SJCRH30 (cell line): ENCODE measurements around the gene TMEM95. TPM values are rescaled to one million over a fixed set of nuclear protein-coding genes. Genes with fewer than 3 reads are reported as not detected.
"Not testable (repeated sequence)": the region's sequence is repeated elsewhere in the genome, so short reads cannot be mapped to it uniquely, and the experiment has no call there.

Experiments
- DNase-seq, 2 experiments: peaks; one replicate each; pipeline ENCODE4 v3.0.0-alpha.2; 2015 to 2020
- H3K27ac ChIP-seq: fragments of 250-450 bp; sonication (Bioruptor Pico); 2 replicates; pipeline ENCODE4 v1.5.1; 2020; ENCODE audit warnings: mild to moderate bottlenecking, moderate library complexity
- H3K27me3 ChIP-seq: fragments of 250-450 bp; sonication (Bioruptor Pico); 2 replicates; pipeline ENCODE4 v1.5.1; 2020; ENCODE audit warnings: mild to moderate bottlenecking, moderate library complexity
- H3K36me3 ChIP-seq: fragments of 250-450 bp; sonication (Bioruptor Pico); 2 replicates; pipeline ENCODE4 v1.5.1; 2020; ENCODE audit warnings: mild to moderate bottlenecking, moderate library complexity
- H3K4me1 ChIP-seq: fragments of 250-450 bp; sonication (Bioruptor Pico); 2 replicates; pipeline ENCODE4 v1.5.1; 2020; ENCODE audit warnings: mild to moderate bottlenecking, moderate library complexity
- H3K4me3 ChIP-seq: fragments of 250-450 bp; sonication (Bioruptor Pico); 2 replicates; pipeline ENCODE4 v1.5.1; 2020; ENCODE audit warnings: mild to moderate bottlenecking, moderate library complexity
- H3K9me3 ChIP-seq: fragments of 250-450 bp; sonication (Bioruptor Pico); replicated peaks from 2 replicates; pipeline ENCODE4 v1.5.1; 2020; ENCODE audit warnings: mild to moderate bottlenecking, moderate library complexity
- total RNA-seq: library from RNA; depleted of rRNA; stranded (reverse); fragments of >200 nt; shearing (Covaris generic); gene quantifications from 2 replicates; pipeline ENCODE4 v1.2.3, GENCODE V29; 2014

The TMEM95 gene
- total RNA-seq, 1 experiment from 2014 or later: not detected

- H3K4me3 ChIP-seq: no peak overlapping the region
- H3K36me3 ChIP-seq: no peaks in the 10 kb centered on the region
- no peak overlapping the region for H3K27ac ChIP-seq
- no peak for DNase-seq
- no peaks in the 10 kb centered on the region for H3K27me3 ChIP-seq
- H3K4me1 ChIP-seq: peaks cover 12% of the 10 kb centered on the region; the same call in 1 of the 2 replicates
- no peaks in the 10 kb centered on the region for H3K9me3 ChIP-seq
Measured at GRCh38 chr17:7348478-7349242, 6.3 kb upstream of the TMEM95 start.

GRCh38 chr17:7351665-7352502 lies 3.1 kb upstream of the TMEM95 start, which contains the start of gene KCTD11:
Gene KCTD11 (plus strand): TSS chr17:7352162.
- H3K9me3 ChIP-seq: no peaks in the 10 kb centered on the region
- peak within 1 kb of the TSS; percentile 62 for H3K4me3 ChIP-seq
- H3K27me3 ChIP-seq: no peaks in the 10 kb centered on the region
- peaks cover 12% of the 10 kb centered on the region; the same call in 1 of the 2 replicates for H3K4me1 ChIP-seq
- H3K27ac ChIP-seq: peak within 1 kb of the TSS; percentile 68
- DNase-seq: peak; percentile 80 to 81
- H3K36me3 ChIP-seq: no peaks in the 10 kb centered on the region

GRCh38 chr17:7352503-7352889 lies 2.5 kb upstream of the TMEM95 start:
- Histone ChIP-seq H3K9me3 (no peaks in the 10 kb centered on the region), H3K4me3 (peak overlapping the region; percentile 62), H3K27me3 (no peaks in the 10 kb centered on the region), H3K4me1 (peaks cover 12% of the 10 kb centered on the region; the same call in 1 of the 2 replicates), H3K27ac (peak overlapping the region; percentile 68; the same call in 1 of the 2 replicates), H3K36me3 (no peaks in the 10 kb centered on the region)
- DNase-seq: no peak

GRCh38 chr17:7352910-7353635 lies 1.9 kb upstream of the TMEM95 start:
- Histone ChIP-seq H3K36me3 (no peaks in the 10 kb centered on the region), H3K4me1 (peaks cover 12% of the 10 kb centered on the region; the same call in 1 of the 2 replicates), H3K27me3 (no peaks in the 10 kb centered on the region), H3K27ac (no peak overlapping the region), H3K9me3 (no peaks in the 10 kb centered on the region), H3K4me3 (peak overlapping the region; percentile 62; the same call in 1 of the 2 replicates)
- DNase-seq: no peak

GRCh38 chr17:7354262-7354843 lies 603 bp upstream of the TMEM95 start:
- no peak for DNase-seq
- Histone ChIP-seq H3K27ac (no peak overlapping the region), H3K36me3 (no peaks in the 10 kb centered on the region), H3K27me3 (no peaks in the 10 kb centered on the region), H3K4me3 (no peak overlapping the region), H3K9me3 (no peaks in the 10 kb centered on the region), H3K4me1 (peaks cover 12% of the 10 kb centered on the region; the same call in 1 of the 2 replicates)

GRCh38 chr17:7355573-7355972 lies 617 bp downstream of the TMEM95 start:
- no peak overlapping the region for H3K4me3 ChIP-seq
- H3K36me3 ChIP-seq: no peaks in the 10 kb centered on the region
- H3K4me1 ChIP-seq: peaks cover 6% of the 10 kb centered on the region; the same call in 1 of the 2 replicates
- no peaks in the 10 kb centered on the region for H3K27me3 ChIP-seq
- no peaks in the 10 kb centered on the region for H3K9me3 ChIP-seq
- no peak for DNase-seq
- H3K27ac ChIP-seq: no peak overlapping the region

- Histone ChIP-seq H3K27me3 (no peaks in the 10 kb centered on the region), H3K9me3 (no peaks in the 10 kb centered on the region), H3K36me3 (no peaks in the 10 kb centered on the region), H3K4me1 (peaks cover 6% of the 10 kb centered on the region; the same call in 1 of the 2 replicates), H3K27ac (no peak overlapping the region), H3K4me3 (no peak overlapping the region)
- peak; percentile 73 to 79 for DNase-seq
Measured at GRCh38 chr17:7356072-7356549, 1.2 kb downstream of the TMEM95 start.

GRCh38 chr17:7356756-7357155 lies 1.8 kb downstream of the TMEM95 start:
- Histone ChIP-seq H3K27me3 (no peaks in the 10 kb centered on the region), H3K27ac (no peak overlapping the region), H3K9me3 (no peaks in the 10 kb centered on the region), H3K4me1 (peaks cover 6% of the 10 kb centered on the region; the same call in 1 of the 2 replicates), H3K36me3 (no peaks in the 10 kb centered on the region), H3K4me3 (no peak overlapping the region)
- no peak for DNase-seq

GRCh38 chr17:7357381-7357780 lies 2.4 kb downstream of the TMEM95 start:
- no peak for DNase-seq
- H3K27me3 ChIP-seq: no peaks in the 10 kb centered on the region
- H3K4me3 ChIP-seq: no peak overlapping the region
- H3K36me3 ChIP-seq: no peaks in the 10 kb centered on the region
- peaks cover 6% of the 10 kb centered on the region; the same call in 1 of the 2 replicates for H3K4me1 ChIP-seq
- no peak overlapping the region for H3K27ac ChIP-seq
- H3K9me3 ChIP-seq: no peaks in the 10 kb centered on the region

- Histone ChIP-seq H3K27ac (no peak overlapping the region), H3K4me1 (no peaks in the 10 kb centered on the region), H3K27me3 (no peaks in the 10 kb centered on the region), H3K9me3 (no peaks in the 10 kb centered on the region), H3K36me3 (no peaks in the 10 kb centered on the region), H3K4me3 (no peak overlapping the region)
- DNase-seq: no peak
Measured at GRCh38 chr17:7361906-7362305, 7.0 kb downstream of the TMEM95 start.

GRCh38 chr17:7363311-7363710 lies 8.4 kb downstream of the TMEM95 start:
- Histone ChIP-seq H3K9me3 (no peaks in the 10 kb centered on the region), H3K4me1 (no peaks in the 10 kb centered on the region), H3K27ac (no peak overlapping the region), H3K36me3 (no peaks in the 10 kb centered on the region), H3K27me3 (no peaks in the 10 kb centered on the region), H3K4me3 (no peak overlapping the region)
- DNase-seq: no peak

GRCh38 chr17:7365963-7366362 lies 11.0 kb downstream of the TMEM95 start:
- not testable (repeated sequence) for H3K4me3 ChIP-seq, DNase-seq, H3K4me1 ChIP-seq, H3K27ac ChIP-seq, H3K9me3 ChIP-seq, H3K36me3 ChIP-seq, H3K27me3 ChIP-seq

GRCh38 chr17:7367083-7367482 lies 12.1 kb downstream of the TMEM95 start:
- H3K4me1 ChIP-seq: no peaks in the 10 kb centered on the region
- H3K27ac ChIP-seq: no peak overlapping the region
- H3K9me3 ChIP-seq: no peaks in the 10 kb centered on the region
- no peaks in the 10 kb centered on the region for H3K36me3 ChIP-seq
- H3K27me3 ChIP-seq: no peaks in the 10 kb centered on the region
- DNase-seq: no peak
- no peak overlapping the region for H3K4me3 ChIP-seq

GRCh38 chr17:7367918-7368598 lies 13.1 kb downstream of the TMEM95 start:
- no peaks in the 10 kb centered on the region for H3K27me3 ChIP-seq
- H3K4me3 ChIP-seq: no peak overlapping the region
- no peaks in the 10 kb centered on the region for H3K36me3 ChIP-seq
- no peak for DNase-seq
- H3K27ac ChIP-seq: no peak overlapping the region
- no peaks in the 10 kb centered on the region for H3K4me1 ChIP-seq
- H3K9me3 ChIP-seq: no peaks in the 10 kb centered on the region
